Activated T-helper 1 cell treated with anti-CD3 and anti-CD28 coated beads, Interleukin-2, amount 50 U/mL, for 16 hours (primary cell): ENCODE data around the gene P4HB.
A peak's percentile ranks its signal among the peaks of the same experiment; 100 is the strongest.

ENCODE experiments used
- DNase-seq, 2 donors: peaks; one replicate each; pipeline ENCODE4 v3.0.0-alpha.2; 2020; ENCODE audit warnings: low read depth in 1 of 2, low spot score in 1 of 2

P4HB gene

GRCh38 chr17:81832608-81833159, 27.7 kb downstream of the P4HB start:
- DNase-seq = peak in 1 of 2 donors; percentile 14

GRCh38 chr17:81831957-81832607, 28.3 kb downstream of the P4HB start:
- DNase-seq = peak in 1 of 2 donors; percentile 30

GRCh38 chr17:81831563-81831956, 28.8 kb downstream of the P4HB start:
- no peak for DNase-seq

GRCh38 chr17:81829858-81830257, 30.5 kb downstream of the P4HB start:
- DNase-seq = no peak

- DNase-seq = no peak
Observed at GRCh38 chr17:81828656-81829055, 31.7 kb downstream of the P4HB start.

GRCh38 chr17:81825841-81826466, 34.4 kb downstream of the P4HB start:
- no peak for DNase-seq

- no peak for DNase-seq
Observed at GRCh38 chr17:81824595-81824994, 35.7 kb downstream of the P4HB start.

GRCh38 chr17:81823820-81824550, 36.4 kb downstream of the P4HB start:
- no peak for DNase-seq

GRCh38 chr17:81822996-81823819, 37.1 kb downstream of the P4HB start:
- no peak for DNase-seq

- no peak for DNase-seq
Observed at GRCh38 chr17:81822312-81822637, 38.1 kb downstream of the P4HB start.

GRCh38 chr17:81821603-81822311, 38.6 kb downstream of the P4HB start:
- no peak for DNase-seq

GRCh38 chr17:81821147-81821546, 39.2 kb downstream of the P4HB start:
- DNase-seq = no peak

GRCh38 chr17:81819708-81820107, 40.6 kb downstream of the P4HB start:
- no peak for DNase-seq

GRCh38 chr17:81817758-81818147, 42.6 kb downstream of the P4HB start:
- DNase-seq = no peak

GRCh38 chr17:81815646-81815986, 44.7 kb downstream of the P4HB start:
- no peak for DNase-seq

GRCh38 chr17:81814748-81815645, 45.3 kb downstream of the P4HB start:
- DNase-seq = no peak

- DNase-seq = no peak
Observed at GRCh38 chr17:81813861-81814683, 46.3 kb downstream of the P4HB start.

- DNase-seq = no peak
Observed at GRCh38 chr17:81813371-81813684, 47.0 kb downstream of the P4HB start.
